CD4-positive, alpha-beta T cell treated with Interferon alpha-2 for 1 hour (primary cell): Measurements from ENCODE around the gene GLYATL3.

Experiments
- DNase-seq, 2 donors: peaks; one replicate each; pipeline ENCODE4 v3.0.0-alpha.2; 2020 to 2022

The GLYATL3 gene

DNA sequence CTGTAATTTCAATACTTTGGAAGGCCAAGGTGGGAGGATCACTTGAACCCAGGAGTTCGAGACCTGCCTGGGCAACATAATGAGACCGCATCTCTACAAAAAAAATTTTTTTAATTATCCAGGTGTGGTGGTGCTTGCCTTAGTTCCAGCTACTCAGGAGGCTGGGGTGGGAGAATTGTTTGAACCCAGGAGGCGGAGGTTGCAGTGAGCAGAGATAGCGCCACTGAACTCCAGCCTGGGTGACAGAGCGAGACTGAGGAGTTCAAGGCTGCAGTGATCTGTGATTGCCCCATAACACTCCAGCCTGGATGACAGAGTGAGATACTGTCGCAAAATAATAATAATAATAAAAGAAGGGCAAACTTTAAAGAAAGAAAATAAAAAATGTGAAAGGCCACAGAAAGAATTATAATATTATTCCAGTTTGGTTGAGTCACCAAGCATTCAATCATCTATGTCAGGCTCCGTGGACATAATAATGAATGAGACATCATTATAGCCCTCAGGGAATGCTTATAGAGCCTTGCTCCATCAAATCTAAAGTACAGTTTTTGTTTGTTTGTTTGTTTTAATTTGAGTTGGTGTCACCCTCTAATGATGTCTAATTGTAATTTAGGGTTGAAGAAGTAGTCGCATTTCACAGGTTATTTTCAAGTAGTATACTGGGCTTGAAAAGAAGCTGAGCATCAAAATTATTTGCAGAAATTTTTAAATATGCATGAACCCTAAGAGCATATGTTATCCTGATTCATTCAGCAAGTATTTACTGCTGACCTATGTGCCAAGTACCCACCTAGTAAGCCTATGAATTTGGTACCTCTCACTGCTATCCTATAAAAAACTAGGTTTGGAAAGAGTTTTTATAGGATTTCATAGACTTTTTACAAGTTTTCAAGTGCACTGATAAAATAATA lies 15.1 kb downstream of the GLYATL3 start:
- no peak for DNase-seq

DNA sequence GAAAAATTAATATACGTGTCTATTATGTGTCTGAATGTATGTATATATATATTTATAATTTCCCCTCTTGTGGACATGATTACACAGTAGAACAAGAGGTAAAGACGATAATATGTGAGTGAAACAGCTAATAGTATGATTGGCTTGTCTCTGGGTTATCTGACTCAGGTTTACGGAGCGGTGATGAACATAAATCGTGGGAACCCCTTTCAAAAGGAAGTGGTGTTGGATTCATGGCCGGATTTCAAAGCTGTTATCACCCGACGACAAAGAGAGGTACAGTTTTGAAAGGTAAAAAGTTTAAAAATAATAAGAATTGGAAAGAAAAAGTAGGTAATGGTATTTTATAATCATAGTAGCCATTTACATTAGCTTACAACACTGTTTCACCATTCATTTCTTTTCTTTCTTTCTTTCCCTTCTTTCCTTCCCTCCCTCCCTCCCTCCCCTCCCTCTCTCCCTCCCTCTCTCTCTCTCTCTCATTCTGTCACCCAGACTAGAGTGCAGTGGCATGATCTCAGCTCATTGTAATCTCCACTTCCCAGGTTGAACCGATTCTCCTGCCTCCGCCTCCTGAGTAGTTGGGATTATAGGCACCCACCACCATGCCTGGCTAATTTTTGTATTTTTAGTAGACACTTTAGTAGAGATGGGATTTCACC lies 15.9 kb downstream of the GLYATL3 start:
- DNase-seq = no peak

DNA sequence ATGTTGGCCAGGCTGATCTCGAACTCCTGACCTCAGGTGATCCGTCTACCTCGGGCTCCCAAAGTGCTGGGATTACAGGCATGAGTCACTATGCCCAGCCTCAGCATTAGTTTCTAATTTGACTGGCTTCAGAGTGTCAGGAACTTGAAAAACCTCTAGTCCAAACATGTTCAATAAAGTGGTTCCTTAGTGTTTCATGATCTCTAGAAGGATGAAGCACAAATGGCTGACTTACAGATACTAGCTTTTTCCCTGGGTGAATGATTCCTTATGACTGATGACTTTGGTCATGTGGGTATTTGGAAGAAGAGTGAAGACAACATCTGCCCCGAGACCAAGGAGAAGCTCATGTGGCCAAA lies 16.4 kb downstream of the GLYATL3 start:
- no peak for DNase-seq

DNA sequence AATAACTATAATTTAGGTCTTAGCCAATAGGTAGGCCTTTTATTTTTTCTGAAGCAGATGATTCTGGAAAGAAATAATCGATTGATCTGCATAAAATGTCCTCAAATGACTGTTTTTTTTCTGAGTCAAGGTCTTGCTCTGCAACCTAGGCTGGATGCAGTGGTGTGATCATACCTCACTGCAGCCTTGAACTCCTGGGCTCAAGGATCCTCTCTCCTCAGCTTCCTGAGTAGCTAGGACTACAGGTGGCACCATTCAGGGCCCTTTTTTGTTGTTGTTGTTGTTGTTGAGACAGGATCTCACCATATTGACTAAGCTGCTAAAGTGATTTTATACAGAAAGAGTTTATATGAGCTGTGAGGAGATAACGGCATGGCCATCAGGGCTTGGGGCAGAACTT lies 18.2 kb downstream of the GLYATL3 start:
- DNase-seq = no peak

DNA sequence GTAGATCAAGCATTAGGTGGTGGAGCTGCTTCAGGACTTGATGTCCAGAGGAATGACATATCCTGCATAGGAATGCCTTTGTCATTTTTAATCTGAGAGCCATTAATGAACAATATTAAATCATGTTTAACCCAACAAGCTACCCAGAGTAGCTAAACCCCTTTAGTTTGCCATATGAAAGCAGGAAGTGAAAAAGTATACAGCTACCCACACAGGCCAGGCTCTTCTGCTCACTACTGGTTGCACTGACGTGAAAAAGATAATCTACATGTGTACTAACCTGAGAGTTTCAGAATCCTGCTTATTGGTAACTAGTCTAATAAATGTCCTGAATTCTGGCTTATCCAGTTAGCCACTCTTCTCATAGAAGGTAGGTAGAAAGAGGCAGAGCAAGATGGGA lies 19.9 kb downstream of the GLYATL3 start:
- no peak for DNase-seq

DNA sequence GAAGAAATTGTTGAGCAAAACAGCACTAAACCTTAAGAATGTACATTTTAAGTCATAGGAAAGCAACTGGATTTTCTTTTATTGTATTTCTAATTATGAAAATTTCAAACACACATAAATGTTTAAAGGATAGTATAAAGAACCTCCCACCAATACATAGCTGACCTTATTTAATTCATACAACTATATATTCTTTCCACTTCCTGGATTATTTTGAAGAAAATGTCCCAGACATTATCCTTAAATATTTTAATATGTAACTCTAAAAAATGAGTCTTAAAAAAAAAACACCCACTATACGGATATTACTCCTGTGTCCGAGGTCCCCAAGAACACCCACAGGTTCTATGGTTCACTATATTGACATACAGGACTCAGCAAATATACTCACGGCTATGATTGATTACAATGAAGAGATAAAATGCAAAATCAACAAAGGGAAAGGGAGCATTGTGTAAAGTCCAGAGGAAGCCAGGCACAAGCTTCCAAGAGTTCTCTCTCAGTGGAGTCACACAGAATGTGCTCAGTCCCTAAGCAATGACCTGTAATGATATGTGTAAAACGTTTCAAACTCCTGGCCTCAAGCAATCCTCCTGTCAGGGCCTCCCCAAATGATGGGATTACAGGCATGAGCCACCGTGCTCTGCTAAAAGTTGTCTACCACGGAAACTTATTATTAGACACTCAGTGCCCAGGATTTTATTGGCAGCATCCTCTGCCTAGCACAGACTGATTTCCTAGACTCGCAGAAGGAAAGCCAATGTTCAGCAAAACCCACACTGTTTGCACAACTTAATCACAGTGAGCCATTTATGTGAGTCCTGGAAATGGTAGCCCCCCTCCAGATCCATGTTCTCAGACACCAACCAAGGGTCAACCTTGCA lies 23.2 kb downstream of the GLYATL3 start:
- no peak for DNase-seq

DNA sequence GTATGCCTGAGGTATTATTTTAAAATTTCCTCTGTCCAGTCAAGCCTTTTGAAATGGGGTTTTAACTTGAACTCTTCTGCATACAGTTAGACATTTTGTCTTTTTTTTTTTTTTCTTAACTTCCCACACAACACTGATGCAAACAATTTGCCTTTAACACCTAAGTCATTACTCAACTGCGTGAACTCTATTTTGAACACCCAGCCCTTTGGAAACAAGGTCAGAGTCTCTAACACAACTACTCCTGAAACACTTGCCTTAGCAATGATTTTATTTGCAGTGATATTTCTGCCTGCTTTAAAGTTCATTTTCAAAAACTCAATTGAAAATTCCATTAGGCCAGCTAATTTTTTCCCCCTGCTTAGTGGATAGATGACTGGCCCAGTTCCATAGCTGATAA lies 24.2 kb downstream of the GLYATL3 start:
- no peak for DNase-seq

DNA sequence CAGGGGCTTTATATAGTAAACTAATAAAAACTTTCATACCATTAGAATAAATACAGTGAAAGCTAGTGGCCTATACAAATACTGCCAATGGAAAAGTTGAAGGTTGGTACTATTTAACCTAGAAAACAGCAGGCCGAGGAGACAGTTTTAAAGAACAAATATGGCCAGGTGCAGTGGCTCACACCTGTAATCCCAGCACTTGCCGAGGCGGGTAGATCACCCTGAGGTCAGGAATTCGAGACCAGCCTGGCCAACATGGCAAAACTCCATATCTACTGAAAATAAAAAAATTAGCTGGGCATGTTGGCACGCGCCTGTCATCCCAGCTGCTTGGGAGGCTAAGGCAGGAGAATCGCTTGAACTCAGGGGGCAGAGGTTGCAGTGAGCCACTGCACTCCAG lies 24.8 kb downstream of the GLYATL3 start:
- no peak for DNase-seq

DNA sequence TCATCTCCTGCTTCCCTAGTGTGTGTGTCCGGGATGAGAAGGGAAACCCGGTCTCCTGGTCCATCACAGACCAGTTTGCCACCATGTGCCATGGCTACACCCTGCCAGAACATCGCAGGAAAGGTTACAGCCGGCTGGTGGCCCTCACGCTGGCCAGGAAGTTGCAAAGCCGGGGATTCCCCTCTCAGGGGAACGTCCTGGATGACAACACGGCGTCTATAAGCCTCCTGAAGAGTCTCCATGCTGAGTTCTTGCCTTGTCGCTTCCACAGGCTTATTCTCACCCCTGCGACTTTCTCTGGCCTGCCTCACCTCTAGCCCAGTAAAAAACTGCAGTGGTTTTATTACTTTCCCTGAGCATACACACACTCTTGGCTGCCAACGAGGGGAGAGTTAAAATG lies 26.9 kb downstream of the GLYATL3 start:
- no peak for DNase-seq

DNA sequence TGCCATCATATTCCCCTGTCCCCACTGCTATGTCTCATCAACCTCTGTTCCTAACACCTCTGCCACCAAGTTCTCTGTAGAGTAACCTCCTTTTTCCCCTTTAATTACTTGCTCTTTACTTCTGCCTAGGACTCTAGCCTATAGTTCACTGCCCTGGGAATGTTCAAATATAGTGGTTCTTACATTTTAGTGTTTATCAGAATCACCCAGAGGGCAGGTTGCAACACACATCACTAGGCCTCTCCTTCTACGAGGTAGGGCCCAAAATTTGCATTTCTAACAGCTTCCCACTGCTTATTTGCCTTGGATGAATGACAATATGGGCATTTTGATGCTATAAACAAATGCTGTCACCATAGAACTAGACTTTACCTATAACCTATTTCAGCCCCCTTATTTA lies 27.6 kb downstream of the GLYATL3 start:
- no peak for DNase-seq

DNA sequence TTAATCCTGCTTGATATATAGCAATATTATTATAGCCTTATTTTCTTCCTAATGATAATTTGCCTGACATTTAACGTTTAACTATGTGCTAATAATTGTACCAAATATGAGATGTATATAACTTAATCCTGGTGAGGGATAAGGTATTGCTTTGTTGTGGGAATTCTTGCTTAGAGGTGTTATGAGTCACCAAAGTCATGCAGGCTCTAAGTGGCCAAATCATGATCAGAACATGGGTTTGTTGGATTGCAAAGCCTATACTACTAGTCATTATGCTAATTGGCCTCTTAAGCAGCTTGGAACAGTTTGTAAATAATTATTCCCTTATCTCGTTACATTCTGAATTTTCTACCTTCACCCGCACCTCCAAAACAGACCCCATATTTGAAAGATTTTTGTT lies 28.8 kb downstream of the GLYATL3 start:
- DNase-seq = no peak

DNA sequence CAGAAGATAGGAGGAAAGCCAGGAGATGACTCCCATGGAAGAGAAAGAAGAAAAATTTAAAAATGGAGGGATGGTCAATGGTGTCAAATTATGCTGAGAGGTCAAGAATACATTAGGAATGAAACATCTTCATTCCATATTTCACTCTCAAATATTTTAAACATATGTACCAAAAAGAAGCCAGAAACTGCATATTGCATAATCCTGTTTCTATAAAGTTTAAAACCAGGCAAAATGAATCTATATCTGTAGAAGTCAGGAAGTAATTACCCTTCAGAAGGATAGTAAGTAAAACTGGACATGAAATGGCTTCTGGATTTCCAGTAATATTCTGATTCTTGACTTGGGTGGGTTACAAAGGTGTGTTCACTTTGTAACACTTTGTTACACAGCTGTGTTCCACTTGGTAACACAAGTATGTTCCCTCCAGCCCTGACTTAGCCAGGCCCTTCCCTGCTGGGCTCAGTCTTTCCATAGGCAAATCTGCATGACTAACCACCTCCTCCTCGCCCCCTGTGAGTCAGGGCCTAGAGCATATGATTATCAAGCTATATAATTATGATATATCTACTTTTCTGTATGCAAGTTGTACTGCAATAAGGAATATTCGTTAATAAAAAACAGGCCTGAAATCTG lies 30.5 kb downstream of the GLYATL3 start:
- no peak for DNase-seq

DNA sequence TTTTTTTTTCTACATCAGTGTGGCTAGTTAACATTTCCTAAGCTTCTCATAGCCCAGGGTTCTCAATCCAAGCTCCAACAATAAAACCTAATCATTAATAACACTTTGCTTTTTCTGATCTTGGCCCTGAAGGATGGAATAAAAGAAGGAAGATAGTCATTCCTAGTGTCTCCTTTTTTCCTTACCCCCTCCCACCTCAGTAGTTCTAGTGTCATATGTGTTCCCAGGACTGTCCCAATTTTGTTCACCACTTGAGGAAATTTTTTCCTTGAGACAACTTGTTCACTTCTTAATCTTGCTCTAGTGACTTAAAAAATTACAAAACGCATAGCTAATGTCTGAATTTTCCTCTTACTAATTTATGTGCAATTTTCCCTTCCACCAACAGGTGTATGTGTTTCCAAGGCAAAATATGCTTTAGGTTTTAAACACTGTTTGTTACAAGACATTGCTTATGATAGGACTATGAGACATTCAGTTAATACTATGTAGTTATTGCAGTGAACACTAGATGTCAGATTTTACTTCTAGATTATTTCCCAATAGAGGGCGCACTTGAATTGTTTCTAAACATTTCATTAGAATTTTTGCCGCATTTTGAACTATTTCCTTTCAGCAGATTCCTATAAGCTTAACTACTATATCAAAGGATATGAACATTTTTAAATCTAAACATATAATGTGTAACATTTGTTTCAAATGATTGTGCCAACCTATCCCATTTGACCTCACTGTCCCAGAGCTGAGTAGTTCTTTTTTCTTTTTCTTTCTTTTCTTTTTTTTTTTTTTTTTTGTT lies 32.2 kb downstream of the GLYATL3 start:
- DNase-seq = peak in 1 of 2 donors; percentile 35

DNA sequence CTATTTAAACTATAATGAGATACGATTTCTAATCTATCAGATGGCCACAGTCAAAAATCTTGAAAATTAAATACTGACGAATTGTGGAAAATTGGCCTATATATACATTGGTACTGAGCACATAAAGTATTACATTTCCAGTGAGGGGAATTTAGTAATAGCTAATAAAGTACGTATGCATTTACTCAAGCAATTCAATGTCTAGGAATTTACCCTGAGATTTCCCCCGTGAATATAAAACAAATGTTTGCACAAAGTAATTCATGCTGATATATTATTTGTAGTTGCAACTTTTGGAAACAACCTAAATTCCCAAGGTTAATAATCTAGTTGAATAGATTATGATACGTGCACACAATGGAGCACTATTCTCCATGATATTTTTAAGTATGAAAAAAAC lies 36.1 kb downstream of the GLYATL3 start:
- DNase-seq = no peak

DNA sequence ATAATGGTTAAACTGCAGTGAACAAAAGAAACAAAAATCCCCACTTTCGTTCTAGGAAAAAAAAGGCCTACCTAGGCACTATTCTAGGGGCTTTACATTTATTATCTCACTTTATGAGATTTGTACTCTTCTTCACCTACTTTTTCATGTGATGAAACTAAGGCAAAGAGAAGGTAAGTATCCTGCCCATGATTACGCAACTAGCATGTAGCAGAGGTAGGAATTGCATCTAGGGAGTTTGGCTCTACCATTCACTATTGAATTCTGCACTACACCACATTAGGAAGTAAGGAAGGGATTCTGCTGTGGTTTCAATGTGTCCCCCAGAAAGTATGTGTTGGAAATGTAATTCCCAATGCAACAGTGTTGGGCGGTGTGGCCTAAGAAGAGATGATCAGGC lies 39.4 kb downstream of the GLYATL3 start:
- no peak for DNase-seq

DNA sequence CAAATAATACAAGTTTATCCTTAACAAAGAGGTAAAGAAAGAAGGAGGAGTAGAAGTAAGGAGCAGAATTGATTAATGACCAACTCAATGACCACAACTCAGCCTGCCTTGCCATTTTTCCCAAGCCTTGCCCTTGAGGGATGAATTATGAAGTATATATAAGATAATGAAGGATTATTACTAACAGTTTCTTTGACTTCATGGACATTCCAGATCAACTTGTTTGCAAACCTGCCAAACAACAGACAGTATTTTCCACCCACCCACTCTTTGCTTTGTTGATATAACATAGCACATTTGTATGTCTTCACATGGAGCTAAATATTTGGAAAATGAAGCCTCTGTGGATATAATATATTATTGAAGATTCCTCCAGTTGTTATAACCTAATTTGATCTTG lies 40.9 kb downstream of the GLYATL3 start:
- DNase-seq = no peak

DNA sequence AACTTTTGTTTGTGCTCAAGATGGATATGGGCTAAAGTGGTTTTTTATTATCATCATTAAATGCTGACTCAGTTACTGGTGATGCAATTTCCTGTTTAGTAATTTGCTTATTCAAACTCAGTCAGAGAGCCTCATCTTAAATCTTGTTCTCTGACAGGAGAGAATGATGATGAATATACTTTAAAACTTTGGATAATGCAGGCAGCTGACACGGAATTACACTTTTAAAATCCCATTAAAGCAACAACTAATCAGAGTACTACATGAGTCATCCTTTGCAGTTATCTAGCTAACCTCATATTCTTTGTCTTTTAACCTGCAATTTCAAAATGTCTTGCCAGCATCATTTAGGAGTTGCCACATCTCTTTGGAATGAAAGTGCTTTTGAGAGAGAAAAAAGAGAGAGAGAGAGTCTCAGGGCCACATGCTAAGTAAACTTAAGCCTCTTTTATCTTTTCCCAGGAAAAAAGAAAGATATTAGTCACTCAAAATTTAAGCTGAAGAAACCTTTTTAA lies 41.5 kb downstream of the GLYATL3 start:
- DNase-seq = no peak

DNA sequence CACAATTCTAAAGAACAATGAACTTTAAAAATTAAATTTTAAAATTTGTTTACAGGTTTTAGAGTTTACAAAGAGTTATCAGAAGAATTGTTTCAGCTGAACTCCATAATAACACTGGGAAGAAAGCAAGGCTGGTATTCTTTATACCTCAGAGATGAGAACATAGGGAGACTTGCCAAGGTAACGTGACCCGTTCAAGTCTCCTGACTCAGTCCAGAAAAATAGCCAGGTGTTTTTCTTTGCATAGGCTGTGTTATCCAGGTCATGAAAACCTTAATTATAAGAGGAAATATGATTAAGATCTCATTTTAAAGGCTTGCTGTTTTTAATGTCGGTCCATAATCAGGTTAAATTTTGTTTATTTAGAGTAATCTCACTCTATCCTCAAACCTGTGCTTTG lies 42.2 kb downstream of the GLYATL3 start:
- DNase-seq = no peak

DNA sequence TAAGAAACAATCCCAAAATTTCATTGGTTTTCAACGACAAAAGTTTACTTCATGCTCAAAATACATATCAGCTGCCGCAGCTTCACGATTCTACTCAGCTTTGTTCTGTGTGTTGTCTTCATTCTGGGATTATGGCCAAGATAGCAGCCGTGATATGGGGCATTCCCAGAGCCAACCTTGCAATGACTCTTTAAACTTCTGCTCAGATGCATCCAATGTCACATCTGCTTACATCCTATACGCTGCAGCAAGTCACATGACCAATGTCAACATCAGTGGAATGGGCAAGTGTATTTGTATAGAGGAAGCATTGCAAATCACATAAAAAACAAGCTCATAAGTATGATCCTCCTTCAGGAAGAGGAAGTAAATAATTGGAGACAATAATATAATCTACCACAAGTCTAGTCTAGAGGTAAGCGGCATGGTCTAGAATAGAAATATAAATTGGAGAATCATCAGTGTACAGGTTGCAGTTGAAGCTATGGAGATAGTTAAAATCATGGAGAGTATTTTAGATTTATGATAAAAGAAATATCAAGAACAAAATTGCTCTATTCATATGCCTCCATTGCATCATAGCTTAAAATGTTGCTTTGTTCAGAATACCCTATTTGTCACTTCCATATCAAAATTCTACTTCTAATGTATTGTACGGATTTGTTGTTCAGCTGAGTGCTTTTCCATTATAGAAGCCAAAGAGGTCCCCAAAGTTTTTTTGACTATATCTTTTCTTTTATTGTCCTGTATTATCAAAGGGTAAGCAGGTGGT lies 43.5 kb downstream of the GLYATL3 start:
- no peak for DNase-seq

DNA sequence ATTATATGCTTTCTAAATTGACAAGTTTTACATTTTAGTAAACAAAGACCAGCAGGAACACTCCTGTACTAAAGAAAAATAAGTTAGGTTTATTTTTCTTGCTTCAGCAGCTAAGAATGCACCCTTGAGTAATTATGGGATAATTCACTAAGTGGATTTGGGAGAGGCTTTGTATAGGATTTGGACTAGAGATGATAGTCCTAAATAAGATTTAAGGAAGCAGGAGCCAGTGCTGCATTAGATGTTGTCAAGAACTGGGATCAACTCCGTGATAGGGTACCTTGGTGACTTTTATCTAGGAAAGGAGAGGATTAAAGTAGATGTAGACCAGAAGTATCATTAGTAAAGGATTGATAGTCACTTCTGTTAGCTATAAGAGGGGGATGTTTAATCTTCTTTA lies 46.6 kb downstream of the GLYATL3 start:
- DNase-seq = no peak
